Measurements from ENCODE around the gene ATP5F1D.

GRCh38 chr19:1231729-1232637 is 9.6 kb upstream of the ATP5F1D start:
- TF ChIP-seq CTCF (IDR thresholded peaks at IDR 0.05): no peak
- TF ChIP-seq POLR2A (IDR thresholded peaks at IDR 0.05): no peak
